CD4-positive, alpha-beta T cell (primary cell): Measurements from ENCODE around the gene CDR2. TPM values are rescaled to one million over a fixed set of nuclear protein-coding genes. Genes with fewer than 3 reads are reported as not detected.
A peak's percentile ranks its signal among the peaks of the same experiment; 100 is the strongest.
"Not testable (repeated sequence)": the region's sequence is repeated elsewhere in the genome, so short reads cannot be mapped to it uniquely, and the experiment has no call there.

Experiments
- ATAC-seq: fragments of 200-7000 bp; cut with Tn5 transposase; one replicate; pipeline ENCODE4 v1.10.0; 2022; ENCODE audit warnings: mild to moderate bottlenecking; ENCODE audit not compliant: poor library complexity
- CTCF ChIA-PET: fragments of 350-600 bp; sonication (Branson Sonifier 250); formaldehyde crosslinking; loops from one replicate; lab custom pipeline; 2021; ENCODE audit warnings: antibody characterized with exemption, inconsistent platforms; lab: Charles Lee
- POLR2A ChIA-PET: fragments of 350-600 bp; sonication (Branson Sonifier 250); formaldehyde crosslinking; loops from one replicate; lab custom pipeline; 2021; ENCODE audit warnings: antibody characterized with exemption, inconsistent platforms; lab: Charles Lee
- DNase-seq, 14 experiments: peaks; one replicate each; pipeline ENCODE4 v3.0.0-alpha.2; 2013 to 2020; ENCODE audit warnings: mixed read lengths in 2 of 14
- H3K27ac ChIP-seq, 2 donors: one replicate each; pipeline versions ENCODE4 v1.5.1 to v1.7.0; 2013; ENCODE audit warnings: low read length in 2 of 2, low read depth in 1 of 2, mild to moderate bottlenecking in 1 of 2
- H3K27me3 ChIP-seq, 2 experiments: 1 replicate in 1 of 2; 2 replicates in 1 of 2; pipeline versions ENCODE4 v1.6.1 to v1.7.0; 2013; ENCODE audit warnings: low read length in 2 of 2, control low read depth in 1 of 2, mild to moderate bottlenecking in 1 of 2, moderate library complexity in 1 of 2; ENCODE audit not compliant: insufficient read depth in 2 of 2, control insufficient read depth in 1 of 2
- H3K36me3 ChIP-seq: one replicate; pipeline ENCODE4 v1.6.1; 2013; ENCODE audit warnings: low read length, control low read depth; ENCODE audit not compliant: insufficient read depth
- H3K4me1 ChIP-seq: one replicate; pipeline ENCODE4 v1.6.1; 2013; ENCODE audit warnings: low read length, control low read depth; ENCODE audit not compliant: insufficient read depth
- H3K4me3 ChIP-seq: one replicate; pipeline ENCODE4 v1.5.1; 2013; ENCODE audit warnings: mild to moderate bottlenecking, low read length, moderate library complexity
- H3K9me3 ChIP-seq, 2 experiments: 1 replicate in 1 of 2; 2 replicates in 1 of 2; pipeline versions ENCODE4 v1.6.1 to v1.7.0; 2013; ENCODE audit warnings: low read length in 2 of 2, mild to moderate bottlenecking in 2 of 2, control low read depth in 1 of 2, moderate library complexity in 1 of 2; ENCODE audit not compliant: control insufficient read depth in 1 of 2, insufficient read depth in 1 of 2
- H3K27ac Mint-ChIP-seq: one replicate; pipeline ENCODE4 v1.8.0; 2020; ENCODE audit warnings: mixed read lengths
- H3K27me3 Mint-ChIP-seq: one replicate; pipeline ENCODE4 v1.8.0; 2021; ENCODE audit warnings: mixed read lengths
- H3K36me3 Mint-ChIP-seq: one replicate; pipeline ENCODE4 v1.8.0; 2021; ENCODE audit warnings: low read depth, mixed read lengths
- H3K4me1 Mint-ChIP-seq: one replicate; pipeline ENCODE4 v1.8.0; 2021; ENCODE audit warnings: low read depth, mixed read lengths
- H3K4me3 Mint-ChIP-seq: one replicate; pipeline ENCODE4 v1.8.0; 2020; ENCODE audit warnings: mild to moderate bottlenecking, mixed read lengths
- H3K9me3 Mint-ChIP-seq: one replicate; pipeline ENCODE4 v1.8.0; 2020; ENCODE audit warnings: mixed read lengths
- CTCF ChIP-seq: fragments of 200-600 bp; IDR thresholded peaks from one replicate; pipeline ENCODE4 v1.8.0; 2022; ENCODE audit warnings: antibody characterized with exemption, mild to moderate bottlenecking
- intact Hi-C, 2 experiments: fragments of 100-400 bp; cut with DNase I in 1 of 2; cut with micrococcal nuclease in 1 of 2; formaldehyde crosslinking; loops; one replicate each; pipeline versions ENCODE4 v1.15.1 to v1.9.0; 2023 to 2025; cut with DNase I, micrococcal nuclease
- total RNA-seq, 174 experiments: library from RNA in 2 of 174; stranded (reverse) in 2 of 174; gene quantifications; one replicate each; pipeline ENCODE4 v1.2.3 and lab custom pipeline; 2021 to 2026

CDR2 gene
- total RNA-seq, 2 experiments from 2014 or later = 104 to 113 TPM

GRCh38 chr16:22302776-22303363, 71.5 kb downstream of the CDR2 start:
- Histone ChIP-seq H3K9me3 (no peaks in the 10 kb centered on the region), H3K4me3 (no peak overlapping the region), H3K27ac (no peak overlapping the region), H3K27me3 (no peaks in the 10 kb centered on the region), H3K36me3 (peaks cover 62% of the 10 kb centered on the region), H3K4me1 (peaks cover 40% of the 10 kb centered on the region)
- peak overlapping the region; percentile 64 for H3K27ac Mint-ChIP-seq
- no peaks in the 10 kb centered on the region for H3K9me3 Mint-ChIP-seq
- ATAC-seq (no peak), DNase-seq (no peak)
- ChIA-PET POLR2A (no interaction called here), CTCF (no interaction called here)
- TF ChIP-seq CTCF = no peak
- H3K36me3 Mint-ChIP-seq = peaks cover 89% of the 10 kb centered on the region
- peaks cover 57% of the 10 kb centered on the region for H3K4me1 Mint-ChIP-seq
- intact Hi-C loops = no loop called here
- peaks cover 7% of the 10 kb centered on the region for H3K27me3 Mint-ChIP-seq
- H3K4me3 Mint-ChIP-seq = peak overlapping the region; percentile 18

- Mint-ChIP-seq H3K27ac (peak overlapping the region; percentile 99), H3K27me3 (peaks cover 15% of the 10 kb centered on the region), H3K36me3 (peaks cover 89% of the 10 kb centered on the region), H3K4me1 (peaks cover 65% of the 10 kb centered on the region)
- ATAC-seq, H3K4me3 Mint-ChIP-seq, H3K9me3 ChIP-seq, DNase-seq, H3K27ac ChIP-seq, H3K9me3 Mint-ChIP-seq, H3K27me3 ChIP-seq, H3K4me3 ChIP-seq, intact Hi-C loops: not testable (repeated sequence)
- CTCF ChIA-PET = interaction anchor here (0.7 to 2.0 kb wide), 3 partner anchors 20 to 97 kb away, joined by 3 to 9 read pairs (median 5); no protein-coding TSS in a partner anchor
- H3K4me1 ChIP-seq = peaks cover 45% of the 10 kb centered on the region
- peaks cover 53% of the 10 kb centered on the region for H3K36me3 ChIP-seq
- POLR2A ChIA-PET = interaction anchor here (6.5 kb wide), 1 partner anchor 109 kb away, joined by 157 read pairs; no protein-coding TSS in a partner anchor
These were observed 73.0 kb downstream of the CDR2 start for GRCh38 chr16:22301423-22301822.

- no peak overlapping the region for H3K27ac ChIP-seq
- Mint-ChIP-seq H3K36me3 (peaks cover 86% of the 10 kb centered on the region), H3K27ac (peak overlapping the region; percentile 99), H3K27me3 (peaks cover 15% of the 10 kb centered on the region), H3K4me1 (peaks cover 72% of the 10 kb centered on the region), H3K9me3 (peaks cover 2% of the 10 kb centered on the region), H3K4me3 (peak overlapping the region; percentile 79)
- peaks cover 49% of the 10 kb centered on the region for H3K4me1 ChIP-seq
- ChIA-PET CTCF (interaction anchor here (0.5 to 2.3 kb wide), 10 partner anchors 17 to 526 kb away, joined by 3 to 11 read pairs (median 4); partner anchors contain the start of gene EEF2K), POLR2A (interaction anchor here (6.5 kb wide), 1 partner anchor 108 kb away, joined by 157 read pairs; no protein-coding TSS in a partner anchor)
- no peak overlapping the region for H3K4me3 ChIP-seq
- H3K36me3 ChIP-seq = peaks cover 50% of the 10 kb centered on the region
- peak; percentile 28 for TF ChIP-seq CTCF
- intact Hi-C loops = no loop called here
- ATAC-seq (no peak), DNase-seq (peak in 13 of 14 experiments; percentile 20 to 71 (median 42))
- H3K9me3 ChIP-seq = no peaks in the 10 kb centered on the region
- no peaks in the 10 kb centered on the region for H3K27me3 ChIP-seq
These were observed 73.9 kb downstream of the CDR2 start for GRCh38 chr16:22300427-22301071.
